GM23248 (cell line): ENCODE results near the gene TEX44. TPM values are rescaled to one million over a fixed set of nuclear protein-coding genes. Genes with fewer than 3 reads are reported as not detected.
A peak's percentile ranks its signal among the peaks of the same experiment; 100 is the strongest.

ENCODE experiments used
- DNase-seq: peaks from one replicate; pipeline ENCODE4 v3.0.0-alpha.2; 2015
- H2AFZ ChIP-seq: fragments of 200-600 bp; sonication (generic); 2 replicates; pipeline ENCODE4 v1.6.1; 2016; ENCODE audit warnings: antibody characterized with exemption
- H3F3A ChIP-seq: fragments of 200-600 bp; sonication (generic); 2 replicates; pipeline ENCODE4 v1.6.1; 2016; ENCODE audit warnings: mild to moderate bottlenecking, antibody characterized with exemption, mixed run types; ENCODE audit not compliant: insufficient read depth
- H3K27ac ChIP-seq: fragments of 200-600 bp; sonication (generic); 2 replicates; pipeline ENCODE4 v1.5.1; 2016; ENCODE audit warnings: mild to moderate bottlenecking
- H3K27me3 ChIP-seq: fragments of 200-600 bp; sonication (generic); replicated peaks from 2 replicates; pipeline ENCODE4 v1.6.1; 2016; ENCODE audit warnings: mild to moderate bottlenecking; ENCODE audit not compliant: insufficient read depth
- H3K36me3 ChIP-seq: fragments of 200-600 bp; sonication (generic); 2 replicates; pipeline ENCODE4 v1.6.1; 2016; ENCODE audit warnings: low read depth, mild to moderate bottlenecking
- H3K4me1 ChIP-seq: fragments of 200-600 bp; sonication (generic); 2 replicates; pipeline ENCODE4 v1.6.1; 2016; ENCODE audit warnings: mild to moderate bottlenecking; ENCODE audit not compliant: insufficient read depth
- H3K4me2 ChIP-seq: fragments of 200-600 bp; sonication (generic); one replicate; pipeline ENCODE4 v1.6.1; 2016; ENCODE audit warnings: mild to moderate bottlenecking; ENCODE audit not compliant: unreplicated experiment
- H3K4me3 ChIP-seq: fragments of 200-600 bp; sonication (generic); 2 replicates; pipeline ENCODE4 v1.5.1; 2016; ENCODE audit warnings: mild to moderate bottlenecking
- H3K79me2 ChIP-seq: fragments of 200-600 bp; sonication (generic); 2 replicates; pipeline ENCODE4 v1.6.1; 2016; ENCODE audit warnings: mild to moderate bottlenecking; ENCODE audit not compliant: insufficient read depth
- H3K9ac ChIP-seq: fragments of 200-600 bp; sonication (generic); 2 replicates; pipeline ENCODE4 v1.6.1; 2016; ENCODE audit warnings: mild to moderate bottlenecking
- H3K9me2 ChIP-seq: fragments of 200-600 bp; sonication (generic); 2 replicates; pipeline ENCODE4 v1.6.1; 2016; ENCODE audit warnings: mixed run types, mild to moderate bottlenecking, moderate library complexity; ENCODE audit not compliant: insufficient read depth
- H3K9me3 ChIP-seq: fragments of 200-600 bp; sonication (generic); one replicate; pipeline ENCODE4 v1.6.1; 2017; ENCODE audit warnings: low read depth
- H4K20me1 ChIP-seq: fragments of 200-600 bp; sonication (generic); 2 replicates; pipeline ENCODE4 v1.6.0; 2016; ENCODE audit not compliant: insufficient read depth
- EZH2 ChIP-seq: fragments of 200-600 bp; sonication (generic); IDR thresholded peaks from 2 replicates; pipeline ENCODE4 v1.6.1; 2018; ENCODE audit warnings: antibody characterized with exemption, mild to moderate bottlenecking; ENCODE audit not compliant: insufficient read depth, poor library complexity, severe bottlenecking
- EZH2phosphoT487 ChIP-seq: fragments of 200-600 bp; sonication (generic); IDR thresholded peaks from 2 replicates; pipeline ENCODE4 v1.6.1; 2018; ENCODE audit warnings: antibody characterized with exemption, moderate library complexity, mild to moderate bottlenecking, low read depth; ENCODE audit not compliant: insufficient read depth
- WGBS, 2 experiments: methylation state at CpG; one replicate each; pipeline ENCODE4 v1.1.6; 2015 to 2017; ENCODE audit warnings: low lambda C conversion rate in 2 of 2, low coverage in 1 of 2; ENCODE audit errors: missing lambda C conversion rate in 2 of 2; 5-methylcytosine and 5-hydroxymethylcytosine counted together
- in situ Hi-C: fragments of 300-500 bp; cut with MboI; formaldehyde crosslinking; loops from 2 replicates; pipeline ENCODE4 v1.15.0; 2020
- polyA plus RNA-seq: library from polyadenylated mRNA; unstranded; fragments of >200 nt; fragmentation: Nextera tagmentation; extraction: Ambion mirVana; gene quantifications from 2 replicates; pipeline ENCODE4 v1.2.1, GENCODE V29; 2016
- total RNA-seq: library from RNA; depleted of rRNA; stranded (reverse); fragments of >200 nt; shearing (Covaris generic); gene quantifications from 2 replicates; pipeline ENCODE4 v1.2.3, GENCODE V29; 2014

TEX44 gene
- total and polyA plus RNA-seq, 2 experiments from 2014 or later, result not detected

DNA sequence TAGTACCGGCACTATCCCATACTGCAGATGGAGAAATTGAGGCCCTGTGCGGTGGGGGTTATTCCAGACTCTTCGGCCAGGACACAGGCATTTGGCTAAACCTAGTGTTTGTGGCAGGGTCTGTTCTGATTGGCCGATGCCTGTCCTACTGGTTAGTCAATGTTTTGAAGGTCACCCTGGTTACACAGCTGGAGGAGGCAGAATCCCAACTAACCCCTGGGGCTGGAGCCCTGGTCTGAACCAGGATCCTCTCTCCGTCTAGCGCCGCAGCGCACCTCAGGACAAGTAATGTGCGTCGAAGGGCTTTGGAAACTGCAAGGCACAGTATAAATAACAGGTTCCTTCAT lies 19.4 kb downstream of the TEX44 start:
- peak overlapping the region; percentile 100 for H3K27ac ChIP-seq
- H4K20me1 ChIP-seq, result no peaks in the 10 kb centered on the region
- TF ChIP-seq EZH2, result no peak
- no peak for TF ChIP-seq EZH2phosphoT487
- 1 to 4% methylated on average over 10 of the region's 10 CpGs for WGBS, 2 experiments
- H2AFZ ChIP-seq, result peak overlapping the region; percentile 68
- in situ Hi-C loops, result loop anchor here (10.0 kb wide), 1 partner anchor 103 kb away; no protein-coding TSS in a partner anchor
- H3K9ac ChIP-seq, result peak overlapping the region; percentile 93
- H3K4me1 ChIP-seq, result peaks cover 12% of the 10 kb centered on the region
- peak; percentile 89 for DNase-seq
- H3K4me3 ChIP-seq, result peak overlapping the region; percentile 52
- no peaks in the 10 kb centered on the region for H3K9me3 ChIP-seq
- H3K36me3 ChIP-seq, result no peaks in the 10 kb centered on the region
- H3K9me2 ChIP-seq, result no peaks in the 10 kb centered on the region
- H3F3A ChIP-seq, result peaks cover 17% of the 10 kb centered on the region
- H3K27me3 ChIP-seq, result no peaks in the 10 kb centered on the region
- H3K79me2 ChIP-seq, result no peaks in the 10 kb centered on the region
- peak overlapping the region; percentile 75 for H3K4me2 ChIP-seq

GRCh38 chr2:231612456-231613330 lies 20.0 kb downstream of the TEX44 start:
- no peaks in the 10 kb centered on the region for H3K27me3 ChIP-seq
- H3K9me3 ChIP-seq, result no peaks in the 10 kb centered on the region
- TF ChIP-seq EZH2 (no peak), EZH2phosphoT487 (no peak)
- H4K20me1 ChIP-seq, result no peaks in the 10 kb centered on the region
- DNase-seq, result peak; percentile 98
- 13 to 22% methylated on average over 13 to 21 of the region's 21 CpGs for WGBS, 2 experiments
- H3K4me3 ChIP-seq, result peak overlapping the region; percentile 52
- no peaks in the 10 kb centered on the region for H3K79me2 ChIP-seq
- peaks cover 17% of the 10 kb centered on the region for H3F3A ChIP-seq
- peak overlapping the region; percentile 100 for H3K27ac ChIP-seq
- in situ Hi-C loops, result loop anchor here (10.0 kb wide), 1 partner anchor 102 kb away; no protein-coding TSS in a partner anchor
- peak overlapping the region; percentile 93 for H3K9ac ChIP-seq
- peak overlapping the region; percentile 81 for H2AFZ ChIP-seq
- peaks cover 12% of the 10 kb centered on the region for H3K4me1 ChIP-seq
- no peaks in the 10 kb centered on the region for H3K9me2 ChIP-seq
- H3K4me2 ChIP-seq, result peak overlapping the region; percentile 75
- H3K36me3 ChIP-seq, result no peaks in the 10 kb centered on the region

- Histone ChIP-seq H3K79me2 (no peaks in the 10 kb centered on the region), H3K9ac (peak overlapping the region; percentile 87), H3F3A (peaks cover 17% of the 10 kb centered on the region), H3K27me3 (no peaks in the 10 kb centered on the region), H3K36me3 (no peaks in the 10 kb centered on the region), H2AFZ (peak overlapping the region; percentile 81), H3K9me3 (no peaks in the 10 kb centered on the region), H3K4me3 (peak overlapping the region; percentile 69), H3K27ac (peak overlapping the region; percentile 100), H3K9me2 (no peaks in the 10 kb centered on the region), H3K4me2 (peak overlapping the region; percentile 72), H4K20me1 (no peaks in the 10 kb centered on the region), H3K4me1 (peaks cover 12% of the 10 kb centered on the region)
- peak; percentile 47 for DNase-seq
- 20 to 32% methylated on average over 7 to 9 of the region's 9 CpGs for WGBS, 2 experiments
- no peak for TF ChIP-seq EZH2
- in situ Hi-C loops, result loop anchor here (10.0 kb wide), 1 partner anchor 102 kb away; no protein-coding TSS in a partner anchor
Measured at GRCh38 chr2:231613331-231613662, 20.6 kb downstream of the TEX44 start.

DNA sequence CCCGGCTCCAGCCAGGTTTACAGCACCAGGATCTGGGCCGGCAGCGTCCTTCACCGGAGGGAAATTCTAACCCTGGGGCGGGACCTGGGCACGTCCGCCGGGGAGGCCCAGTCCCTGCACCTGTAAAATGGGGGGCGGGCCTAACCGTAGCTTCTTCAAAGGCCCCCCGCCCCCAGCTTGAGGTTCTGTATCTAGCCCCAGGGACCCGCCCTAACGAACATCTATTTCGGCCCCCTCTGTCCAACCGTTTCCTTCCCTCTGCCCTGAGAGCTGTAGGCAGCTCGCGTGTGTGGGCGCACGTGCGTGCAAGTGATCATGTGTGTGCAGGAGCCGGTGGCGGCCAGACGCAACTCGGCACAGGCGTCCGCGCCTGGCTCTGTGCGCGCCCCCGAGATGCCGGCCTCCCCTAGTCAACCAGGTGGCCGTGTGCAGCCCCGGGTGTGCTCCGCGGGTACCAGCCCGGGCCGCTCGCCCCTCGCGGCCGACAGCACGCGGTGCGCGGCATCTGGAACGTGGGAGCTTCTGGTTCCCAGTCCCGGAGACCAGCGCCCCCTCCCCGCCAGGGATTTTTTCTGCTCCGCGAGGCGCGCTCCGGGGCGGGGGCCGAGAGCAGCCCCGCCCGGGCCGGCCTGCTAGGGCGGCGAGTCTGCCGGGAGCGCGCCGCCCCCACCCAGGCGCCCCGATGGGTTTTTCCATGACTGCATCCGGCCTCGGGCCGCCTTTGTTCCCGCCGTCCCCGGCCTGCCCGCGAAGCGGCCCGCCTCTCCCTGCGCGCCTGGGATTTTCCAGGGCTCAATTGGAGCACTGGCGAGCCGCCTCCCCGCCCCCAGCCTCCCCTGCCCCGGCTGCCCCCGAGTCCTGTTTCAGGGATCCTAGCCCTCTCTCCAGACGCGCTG lies 21.2 kb downstream of the TEX44 start:
- peak overlapping the region; percentile 72 for H3K4me2 ChIP-seq
- peaks cover 12% of the 10 kb centered on the region for H3K4me1 ChIP-seq
- peaks cover 17% of the 10 kb centered on the region for H3F3A ChIP-seq
- TF ChIP-seq EZH2phosphoT487 (no peak), EZH2 (no peak)
- no peaks in the 10 kb centered on the region for H3K79me2 ChIP-seq
- no peaks in the 10 kb centered on the region for H3K27me3 ChIP-seq
- no peaks in the 10 kb centered on the region for H3K9me2 ChIP-seq
- H3K4me3 ChIP-seq, result peak overlapping the region; percentile 69
- no peaks in the 10 kb centered on the region for H3K36me3 ChIP-seq
- H2AFZ ChIP-seq, result peak overlapping the region; percentile 81
- in situ Hi-C loops, result loop anchor here (10.0 kb wide), 1 partner anchor 101 kb away; no protein-coding TSS in a partner anchor
- H3K9ac ChIP-seq, result peak overlapping the region; percentile 87
- peak; percentile 90 for DNase-seq
- H3K9me3 ChIP-seq, result no peaks in the 10 kb centered on the region
- peak overlapping the region; percentile 100 for H3K27ac ChIP-seq
- WGBS, 2 experiments, result 3 to 4% methylated on average over 23 to 76 of the region's 86 CpGs
- no peaks in the 10 kb centered on the region for H4K20me1 ChIP-seq
